ENCODE results near the gene TTC7B.
"Not testable (repeated sequence)": the region's sequence is repeated elsewhere in the genome, so short reads cannot be mapped to it uniquely, and the experiment has no call there.

The TTC7B gene

GRCh38 chr14:90830931-90831701 is 14.9 kb upstream of the TTC7B start:
- no peak for DNase-seq

- DNase-seq: no peak
Observed at GRCh38 chr14:90829677-90830076, 13.4 kb upstream of the TTC7B start.

- DNase-seq: no peak
Observed at GRCh38 chr14:90828642-90829487, 12.6 kb upstream of the TTC7B start.

GRCh38 chr14:90827919-90828610 is 11.8 kb upstream of the TTC7B start:
- DNase-seq: peak; percentile 64 to 76

GRCh38 chr14:90823542-90823941 is 7.3 kb upstream of the TTC7B start:
- not testable (repeated sequence) for DNase-seq

GRCh38 chr14:90820958-90821357 is 4.7 kb upstream of the TTC7B start:
- DNase-seq: no peak

- DNase-seq: no peak
Observed at GRCh38 chr14:90819734-90820393, 3.6 kb upstream of the TTC7B start.

- no peak for DNase-seq
Observed at GRCh38 chr14:90818715-90819114, 2.5 kb upstream of the TTC7B start.

- no peak for DNase-seq
Observed at GRCh38 chr14:90816681-90817436, 629 bp upstream of the TTC7B start.

GRCh38 chr14:90815572-90815821 is 733 bp downstream of the TTC7B start:
- DNase-seq: no peak

GRCh38 chr14:90814806-90815571 is 1.2 kb downstream of the TTC7B start:
- DNase-seq: no peak

- no peak for DNase-seq
Observed at GRCh38 chr14:90813442-90813841, 2.8 kb downstream of the TTC7B start.

- no peak for DNase-seq
Observed at GRCh38 chr14:90812109-90812508, 4.1 kb downstream of the TTC7B start.

GRCh38 chr14:90811641-90812040 is 4.6 kb downstream of the TTC7B start:
- DNase-seq: no peak

- DNase-seq: no peak
Observed at GRCh38 chr14:90810806-90811205, 5.4 kb downstream of the TTC7B start.

- no peak for DNase-seq
Observed at GRCh38 chr14:90809530-90810312, 6.5 kb downstream of the TTC7B start.

- DNase-seq: no peak
Observed at GRCh38 chr14:90808759-90809529, 7.3 kb downstream of the TTC7B start.

- no peak for DNase-seq
Observed at GRCh38 chr14:90807060-90807459, 9.2 kb downstream of the TTC7B start.

- DNase-seq: no peak
Observed at GRCh38 chr14:90805662-90806540, 10.3 kb downstream of the TTC7B start.

Measured in NCI-H187 (cell line).